NCI-H1694 treated with DMSO at 0.1 percent for 48 hours (cell line): Measurements from ENCODE around the gene GAP43.

ENCODE experiments used
- DNase-seq: peaks from one replicate; lab custom pipeline; 2025; lab: John Stamatoyannopoulos, UW

GAP43 gene

GRCh38 chr3:115627180-115628074 is 4.1 kb downstream of the GAP43 start:
- DNase-seq, result no peak

- no peak for DNase-seq
Measured at GRCh38 chr3:115628075-115628412, 4.7 kb downstream of the GAP43 start.

- no peak for DNase-seq
Measured at GRCh38 chr3:115630850-115631249, 7.5 kb downstream of the GAP43 start.

DNA sequence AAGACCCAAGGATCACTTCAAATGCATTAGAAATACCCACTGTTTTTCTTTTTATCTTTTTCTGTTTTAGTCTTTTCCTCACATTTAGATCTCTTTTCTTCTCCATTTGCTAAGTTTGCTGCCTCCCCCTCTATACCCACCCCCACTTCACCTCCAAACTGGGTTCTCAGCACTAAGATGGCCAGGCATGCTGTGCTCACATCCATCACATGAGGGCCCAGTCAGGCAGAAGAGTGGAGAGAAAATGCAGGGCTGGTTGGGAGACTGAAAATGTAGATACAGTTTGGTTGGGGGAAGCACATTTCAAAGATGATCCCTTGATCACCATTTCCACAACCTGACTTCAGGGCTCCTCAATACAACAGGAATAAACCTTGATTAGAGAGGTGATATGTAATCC is 8.7 kb downstream of the GAP43 start:
- no peak for DNase-seq

GRCh38 chr3:115633467-115633866 is 10.2 kb downstream of the GAP43 start:
- DNase-seq, result no peak

- no peak for DNase-seq
Measured at GRCh38 chr3:115634052-115634451, 10.7 kb downstream of the GAP43 start.

GRCh38 chr3:115635406-115635805 is 12.1 kb downstream of the GAP43 start:
- DNase-seq, result no peak

GRCh38 chr3:115638241-115638640 is 14.9 kb downstream of the GAP43 start:
- no peak for DNase-seq

GRCh38 chr3:115638991-115639390 is 15.7 kb downstream of the GAP43 start:
- DNase-seq, result no peak

DNA sequence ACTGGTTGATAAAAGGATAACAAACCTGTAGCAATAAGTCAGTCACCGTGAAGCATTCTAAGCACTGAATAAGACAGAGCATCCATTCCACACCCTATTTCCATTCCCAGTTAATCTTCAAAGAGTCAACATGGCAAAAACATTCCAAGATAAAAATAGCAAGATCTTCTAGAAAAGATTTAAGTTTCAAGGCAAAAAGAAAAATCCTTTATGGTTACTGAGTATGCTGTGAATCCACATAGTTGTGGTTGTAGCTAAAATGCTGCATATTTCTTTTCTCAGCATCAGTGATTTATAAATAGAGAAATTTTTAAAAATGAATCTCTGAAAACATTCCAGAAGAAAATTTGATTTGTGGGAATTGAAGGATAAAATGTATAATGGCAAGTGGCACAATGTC is 21.1 kb downstream of the GAP43 start:
- no peak for DNase-seq

DNA sequence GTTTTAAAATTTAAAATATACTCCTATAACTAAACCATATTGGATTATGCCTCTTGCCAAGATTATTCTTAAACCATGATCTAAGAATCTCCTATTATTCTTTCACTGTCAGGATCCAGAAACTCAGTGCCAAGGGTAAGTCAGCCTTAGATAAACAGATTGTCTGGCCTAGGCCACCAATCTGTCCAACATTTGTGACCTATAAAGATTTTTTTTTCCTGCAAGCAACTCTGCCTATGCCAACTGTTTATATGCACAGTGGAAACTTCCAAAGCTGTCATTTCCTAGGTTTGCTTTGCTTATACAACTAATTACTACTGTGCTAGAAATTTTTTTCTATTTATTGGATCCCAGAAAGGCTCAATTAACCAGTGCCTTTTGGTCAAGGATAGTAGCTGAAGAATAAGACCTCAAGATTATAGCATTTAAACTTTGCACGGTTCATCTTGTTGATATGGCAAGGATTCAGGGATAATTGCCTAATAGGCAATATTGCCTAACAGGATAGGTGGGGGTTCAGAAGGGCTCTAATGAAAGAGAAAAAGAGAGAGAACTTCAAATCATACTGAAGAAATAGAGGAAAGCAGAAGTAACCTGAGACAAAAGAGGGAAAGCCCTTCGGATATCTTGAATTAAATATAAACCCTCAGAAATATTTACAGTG is 22.8 kb downstream of the GAP43 start:
- no peak for DNase-seq

- DNase-seq, result no peak
Measured at GRCh38 chr3:115648559-115648958, 25.2 kb downstream of the GAP43 start.

DNA sequence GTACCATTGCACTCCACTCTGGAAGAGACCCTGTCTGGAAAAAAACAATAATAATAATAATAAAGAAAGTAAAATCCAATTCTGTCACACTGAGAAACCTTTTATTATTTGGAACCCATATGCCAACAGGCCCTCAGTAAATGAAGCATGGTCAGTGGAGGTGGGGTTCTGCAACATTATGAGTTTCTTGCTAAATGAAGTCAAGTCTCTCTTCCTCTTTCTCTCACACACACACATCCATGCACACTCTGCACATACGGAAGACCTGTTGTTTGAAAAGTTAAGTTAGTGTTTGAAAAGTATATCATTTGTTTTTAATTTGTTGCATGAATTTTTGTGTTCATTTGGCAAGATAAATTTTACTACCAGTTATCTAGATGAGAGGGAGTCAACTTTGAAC is 27.8 kb downstream of the GAP43 start:
- DNase-seq, result no peak

GRCh38 chr3:115651599-115651998 is 28.3 kb downstream of the GAP43 start:
- no peak for DNase-seq

- DNase-seq, result no peak
Measured at GRCh38 chr3:115652738-115653137, 29.4 kb downstream of the GAP43 start.

DNA sequence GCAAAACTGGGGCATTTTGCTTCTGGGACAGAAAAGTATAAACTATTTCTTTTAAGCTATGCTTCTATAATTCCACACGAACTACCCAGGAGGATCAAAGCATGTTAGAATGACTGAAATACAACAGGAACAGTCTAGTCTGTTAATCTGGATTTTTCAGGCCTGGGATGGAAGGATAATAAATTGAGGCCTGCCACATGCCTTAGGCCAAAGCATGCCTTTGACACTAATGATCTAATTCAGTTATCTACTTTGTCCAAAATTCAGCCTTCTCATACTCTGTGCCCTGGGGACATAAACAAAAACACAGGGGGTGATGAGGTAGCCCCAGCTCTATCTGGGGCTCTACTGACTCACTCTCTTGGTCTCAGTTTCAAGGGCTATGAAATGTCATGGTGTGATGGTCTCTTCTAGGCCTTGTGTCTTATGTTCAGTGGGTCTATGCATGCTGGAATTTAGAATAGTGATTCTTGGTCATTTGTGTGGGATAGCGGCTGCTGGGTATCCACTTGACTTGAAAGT is 32.5 kb downstream of the GAP43 start:
- DNase-seq, result no peak

GRCh38 chr3:115657168-115657567 is 33.9 kb downstream of the GAP43 start:
- DNase-seq, result no peak

- DNase-seq, result no peak
Measured at GRCh38 chr3:115658032-115658336, 34.7 kb downstream of the GAP43 start.

DNA sequence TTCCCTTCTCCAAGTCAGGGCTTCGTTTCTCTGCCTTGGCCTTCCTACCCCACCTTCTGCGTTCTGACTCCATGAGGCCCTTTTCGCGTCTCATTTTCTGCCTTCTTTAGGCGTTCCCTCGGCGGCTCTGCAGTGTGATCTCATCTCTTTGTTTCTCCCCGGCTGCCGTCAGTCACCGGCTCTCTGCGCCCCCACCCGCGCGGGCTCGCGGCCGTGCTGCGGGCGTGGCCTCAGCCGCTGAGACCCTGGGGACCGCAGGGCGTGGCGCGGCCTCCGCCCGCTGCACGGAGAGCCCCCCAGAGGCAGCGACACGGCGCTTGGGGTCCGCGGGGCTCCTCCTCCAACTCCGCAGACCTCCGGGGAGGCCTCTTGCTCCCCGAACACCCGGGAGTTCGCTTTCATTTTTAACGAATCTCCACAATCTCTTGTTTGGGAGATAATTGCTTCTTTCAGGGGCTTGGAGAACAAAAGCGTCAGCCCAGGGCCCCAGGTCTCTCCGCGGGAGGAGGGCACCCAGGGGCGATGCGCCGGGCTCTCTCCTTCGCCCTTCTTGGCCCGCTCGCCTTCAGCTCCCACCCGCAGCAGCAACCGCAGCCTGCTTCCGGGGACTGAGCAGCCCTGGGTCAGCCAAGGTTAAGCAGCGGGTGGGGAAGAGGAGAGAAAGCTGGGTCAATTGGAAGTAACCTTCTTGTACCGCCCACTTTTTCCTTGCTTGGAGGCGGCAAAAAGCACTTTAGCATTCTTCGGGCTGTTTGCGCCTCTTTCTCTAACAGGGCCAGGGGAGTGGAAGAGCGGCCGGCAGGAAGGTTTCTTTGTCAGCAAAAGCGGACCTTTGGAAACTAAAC is 35.2 kb downstream of the GAP43 start:
- DNase-seq, result peak; percentile 67

GRCh38 chr3:115659253-115660220 is 36.2 kb downstream of the GAP43 start:
- no peak for DNase-seq

GRCh38 chr3:115660646-115661337 is 37.5 kb downstream of the GAP43 start:
- no peak for DNase-seq
